Smooth muscle cell (in vitro differentiated cells): ENCODE results near the gene LCLAT1. TPM values are rescaled to one million over a fixed set of nuclear protein-coding genes. Genes with fewer than 3 reads are reported as not detected.

Experiments used
- DNase-seq: peaks from one replicate; lab custom pipeline; 2025; ENCODE audit not compliant: unreplicated experiment; lab: John Stamatoyannopoulos, UW
- H2AFZ ChIP-seq: fragments of 200-600 bp; sonication (generic); 2 replicates; pipeline ENCODE4 v1.6.0; 2016; ENCODE audit warnings: antibody characterized with exemption, low read depth, mild to moderate bottlenecking
- H3F3A ChIP-seq: fragments of 200-600 bp; sonication (generic); 2 replicates; pipeline ENCODE4 v1.6.0; 2017; ENCODE audit warnings: antibody characterized with exemption, low read depth
- H3K27ac ChIP-seq: fragments of 200-600 bp; sonication (generic); 2 replicates; pipeline ENCODE4 v1.5.1; 2016; ENCODE audit warnings: low read depth, mild to moderate bottlenecking
- H3K27me3 ChIP-seq: fragments of 200-600 bp; sonication (generic); 2 replicates; pipeline ENCODE4 v1.6.1; 2016; ENCODE audit warnings: low read depth, mild to moderate bottlenecking
- H3K36me3 ChIP-seq: fragments of 200-600 bp; sonication (generic); 2 replicates; pipeline ENCODE4 v1.5.1; 2016; ENCODE audit warnings: low read depth
- H3K4me1 ChIP-seq: fragments of 200-600 bp; sonication (generic); 2 replicates; pipeline ENCODE4 v1.5.1; 2016; ENCODE audit warnings: low read depth
- H3K4me2 ChIP-seq: fragments of 200-600 bp; sonication (generic); 2 replicates; pipeline ENCODE4 v1.6.0; 2016; ENCODE audit warnings: mild to moderate bottlenecking
- H3K4me3 ChIP-seq: fragments of 200-600 bp; sonication (generic); 2 replicates; pipeline ENCODE4 v1.5.1; 2016; ENCODE audit warnings: mild to moderate bottlenecking
- H3K79me2 ChIP-seq: fragments of 200-600 bp; sonication (generic); 2 replicates; pipeline ENCODE4 v1.6.0; 2016; ENCODE audit warnings: low read depth, mild to moderate bottlenecking
- H3K9ac ChIP-seq: fragments of 200-600 bp; sonication (generic); 2 replicates; pipeline ENCODE4 v1.6.0; 2016; ENCODE audit warnings: low read depth
- H3K9me3 ChIP-seq: fragments of 200-600 bp; sonication (generic); replicated peaks from 2 replicates; pipeline ENCODE4 v1.5.1; 2016; ENCODE audit warnings: low read depth
- H4K20me1 ChIP-seq: fragments of 200-600 bp; sonication (generic); 2 replicates; pipeline ENCODE4 v1.6.0; 2016; ENCODE audit warnings: low read depth
- WGBS: methylation state at CpG from one replicate; pipeline ENCODE4 v1.1.7; 2016; ENCODE audit warnings: low lambda C conversion rate; 5-methylcytosine and 5-hydroxymethylcytosine counted together
- polyA plus RNA-seq: library from polyadenylated mRNA; unstranded; fragments of >200 nt; fragmentation: Nextera tagmentation; extraction: Ambion mirVana; gene quantifications from 2 replicates; pipeline ENCODE4 v1.2.1, GENCODE V29; 2016
- total RNA-seq: library from RNA; depleted of rRNA; stranded (reverse); fragments of >200 nt; gene quantifications from 2 replicates; pipeline ENCODE4 v1.2.3, GENCODE V29; 2014
- TF ChIP-seq, protein P1 (sequence below): fragments of 200-600 bp; sonication (generic); IDR thresholded peaks from 2 replicates; pipeline ENCODE4 v1.5.1; 2017; ENCODE audit warnings: borderline replicate concordance, mild to moderate bottlenecking, antibody characterized with exemption; ENCODE audit not compliant: insufficient read depth, poor library complexity, severe bottlenecking

The LCLAT1 gene
- total and polyA plus RNA-seq, 2 experiments from 2014 or later, result 2.6 to 11.7 TPM

DNA sequence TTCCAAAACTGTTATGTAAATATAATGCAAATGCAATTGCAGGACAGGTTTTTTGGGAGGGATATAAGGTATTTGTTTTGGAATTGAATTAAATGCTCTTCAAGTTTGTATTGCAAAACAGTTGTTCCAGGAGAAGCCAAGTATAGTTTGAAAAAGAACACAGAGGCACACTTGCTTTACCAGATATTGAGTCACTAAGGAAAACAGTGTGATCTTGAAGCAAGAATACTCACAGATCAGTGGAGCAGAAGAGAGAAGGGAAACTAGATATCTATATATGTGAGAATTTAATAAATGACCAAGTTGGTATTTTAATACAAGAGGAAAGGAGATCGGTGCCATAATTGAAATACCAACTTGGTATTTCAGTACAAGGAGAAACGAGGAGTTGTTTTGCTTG is 181.3 kb downstream of the LCLAT1 start:
- WGBS, result 100% methylated on average over 2 of the region's 2 CpGs
- DNase-seq, result no peak

DNA sequence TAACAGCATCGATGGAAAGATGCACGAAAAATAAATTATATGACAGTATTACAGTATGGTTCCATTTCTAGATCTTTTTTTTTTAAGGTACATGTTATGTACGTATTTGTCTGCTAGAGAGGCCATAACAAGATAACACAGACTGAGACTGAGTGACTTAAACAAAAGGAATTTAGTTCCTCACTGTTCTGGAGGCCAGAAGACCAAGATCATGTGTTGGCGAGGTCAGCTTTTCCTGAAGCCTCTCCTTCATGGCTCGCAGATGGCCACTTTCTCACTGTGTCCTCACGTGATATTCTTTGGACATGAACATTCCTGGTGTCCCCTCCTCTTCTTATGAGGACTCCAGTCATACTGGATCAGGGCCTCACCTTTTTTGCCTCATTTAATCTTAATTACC is 182.8 kb downstream of the LCLAT1 start:
- Histone ChIP-seq H3K9me3 (no peaks in the 10 kb centered on the region), H3F3A (no peaks in the 10 kb centered on the region), H3K27me3 (no peaks in the 10 kb centered on the region), H3K9ac (no peak overlapping the region), H3K36me3 (no peaks in the 10 kb centered on the region), H3K4me3 (no peak overlapping the region), H3K79me2 (no peaks in the 10 kb centered on the region), H3K27ac (peak overlapping the region; percentile 34), H2AFZ (no peak overlapping the region), H4K20me1 (no peaks in the 10 kb centered on the region), H3K4me1 (no peaks in the 10 kb centered on the region), H3K4me2 (peak overlapping the region; percentile 20)
- TF ChIP-seq, protein P1, sequence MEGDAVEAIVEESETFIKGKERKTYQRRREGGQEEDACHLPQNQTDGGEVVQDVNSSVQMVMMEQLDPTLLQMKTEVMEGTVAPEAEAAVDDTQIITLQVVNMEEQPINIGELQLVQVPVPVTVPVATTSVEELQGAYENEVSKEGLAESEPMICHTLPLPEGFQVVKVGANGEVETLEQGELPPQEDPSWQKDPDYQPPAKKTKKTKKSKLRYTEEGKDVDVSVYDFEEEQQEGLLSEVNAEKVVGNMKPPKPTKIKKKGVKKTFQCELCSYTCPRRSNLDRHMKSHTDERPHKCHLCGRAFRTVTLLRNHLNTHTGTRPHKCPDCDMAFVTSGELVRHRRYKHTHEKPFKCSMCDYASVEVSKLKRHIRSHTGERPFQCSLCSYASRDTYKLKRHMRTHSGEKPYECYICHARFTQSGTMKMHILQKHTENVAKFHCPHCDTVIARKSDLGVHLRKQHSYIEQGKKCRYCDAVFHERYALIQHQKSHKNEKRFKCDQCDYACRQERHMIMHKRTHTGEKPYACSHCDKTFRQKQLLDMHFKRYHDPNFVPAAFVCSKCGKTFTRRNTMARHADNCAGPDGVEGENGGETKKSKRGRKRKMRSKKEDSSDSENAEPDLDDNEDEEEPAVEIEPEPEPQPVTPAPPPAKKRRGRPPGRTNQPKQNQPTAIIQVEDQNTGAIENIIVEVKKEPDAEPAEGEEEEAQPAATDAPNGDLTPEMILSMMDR, result no peak
- 53% methylated on average over 6 of the region's 6 CpGs for WGBS
- DNase-seq, result no peak

More for the DNA sequence above, 181.3 kb downstream of the LCLAT1 start:
- Histone ChIP-seq H3K4me3 (no peak overlapping the region), H3K27ac (no peak overlapping the region), H3K27me3 (no peaks in the 10 kb centered on the region), H3K36me3 (no peaks in the 10 kb centered on the region), H2AFZ (no peak overlapping the region), H3K79me2 (no peaks in the 10 kb centered on the region), H4K20me1 (no peaks in the 10 kb centered on the region), H3K9ac (no peak overlapping the region), H3K9me3 (no peaks in the 10 kb centered on the region), H3K4me1 (no peaks in the 10 kb centered on the region), H3F3A (no peaks in the 10 kb centered on the region), H3K4me2 (no peak overlapping the region)
- TF ChIP-seq, protein P1, result no peak

DNA sequence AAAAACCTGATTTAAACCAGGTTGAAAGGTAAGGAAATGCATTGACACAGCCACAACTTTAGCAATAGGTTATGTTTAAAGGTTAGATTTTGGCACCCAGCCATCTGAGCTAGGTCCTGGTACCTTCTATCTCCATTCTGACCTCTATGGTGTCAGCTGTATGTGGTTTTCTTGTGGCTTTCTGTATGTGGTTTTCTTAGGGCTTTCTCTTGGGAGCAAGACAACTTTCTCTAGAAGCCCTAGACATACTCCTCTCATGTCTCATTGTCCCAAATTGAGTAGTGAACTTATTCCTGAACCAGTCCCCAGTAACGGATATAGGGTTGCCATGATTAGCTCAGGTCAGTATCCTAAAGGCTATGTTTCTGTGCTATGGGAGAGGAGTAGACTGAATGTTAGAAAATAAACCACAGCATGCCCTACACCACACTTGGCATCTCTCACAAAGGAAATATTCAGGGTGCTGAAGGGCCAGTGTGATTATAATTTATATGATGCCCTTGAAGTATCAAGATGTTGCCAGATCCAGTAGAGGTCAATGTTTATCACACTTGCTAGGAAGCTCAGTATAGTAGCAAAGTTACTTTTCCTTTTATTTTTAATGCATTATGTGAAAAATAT is 184.1 kb downstream of the LCLAT1 start:
- no peak overlapping the region for H3K27ac ChIP-seq
- H4K20me1 ChIP-seq, result no peaks in the 10 kb centered on the region
- no peaks in the 10 kb centered on the region for H3F3A ChIP-seq
- no peaks in the 10 kb centered on the region for H3K36me3 ChIP-seq
- no peaks in the 10 kb centered on the region for H3K79me2 ChIP-seq
- H2AFZ ChIP-seq, result no peak overlapping the region
- no peak overlapping the region for H3K4me2 ChIP-seq
- DNase-seq, result no peak
- no peak overlapping the region for H3K9ac ChIP-seq
- H3K4me3 ChIP-seq, result no peak overlapping the region
- WGBS, result 4% methylated on average over 1 of the region's 1 CpG
- TF ChIP-seq, protein P1, result no peak
- no peaks in the 10 kb centered on the region for H3K27me3 ChIP-seq
- H3K9me3 ChIP-seq, result no peaks in the 10 kb centered on the region
- no peaks in the 10 kb centered on the region for H3K4me1 ChIP-seq

DNA sequence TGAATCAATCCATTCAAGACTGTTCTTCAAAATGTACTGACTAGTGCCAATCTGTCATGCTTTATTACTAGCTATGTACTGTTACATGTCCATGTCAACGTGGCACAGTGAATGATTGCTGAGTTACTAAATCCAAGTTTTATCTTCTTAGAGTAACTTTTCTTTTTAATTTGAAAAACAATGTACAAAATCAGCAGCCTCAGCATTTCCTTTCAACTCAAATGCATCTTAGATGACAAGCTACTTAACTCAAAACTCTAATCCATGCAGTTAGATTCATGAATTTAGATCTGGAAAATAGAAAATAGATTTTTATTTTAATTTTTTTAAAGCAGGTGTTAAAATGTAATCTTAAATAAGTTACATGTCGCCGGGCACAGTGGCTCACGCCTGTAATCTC is 186.0 kb downstream of the LCLAT1 start:
- no peak overlapping the region for H2AFZ ChIP-seq
- no peak overlapping the region for H3K4me3 ChIP-seq
- no peak for DNase-seq
- 97% methylated on average over 4 of the region's 4 CpGs for WGBS
- no peak overlapping the region for H3K4me2 ChIP-seq
- H3K4me1 ChIP-seq, result no peaks in the 10 kb centered on the region
- H3K9me3 ChIP-seq, result no peaks in the 10 kb centered on the region
- H3K27ac ChIP-seq, result no peak overlapping the region
- TF ChIP-seq, protein P1, result no peak
- H3K36me3 ChIP-seq, result no peaks in the 10 kb centered on the region
- H3K79me2 ChIP-seq, result no peaks in the 10 kb centered on the region
- H3K27me3 ChIP-seq, result no peaks in the 10 kb centered on the region
- H4K20me1 ChIP-seq, result no peaks in the 10 kb centered on the region
- no peak overlapping the region for H3K9ac ChIP-seq
- H3F3A ChIP-seq, result no peaks in the 10 kb centered on the region
